ENCODE measurements around the gene RGS6. TPM values are rescaled to one million over a fixed set of nuclear protein-coding genes. Genes with fewer than 3 reads are reported as not detected.

The RGS6 gene
- total and polyA plus RNA-seq, 2 experiments from 2014 or later: not detected

- H2AFZ ChIP-seq: no peak overlapping the region
- no peak for DNase-seq
- no peaks in the 10 kb centered on the region for H3K9me2 ChIP-seq (ENCODE audit: insufficient read depth)
- no peaks in the 10 kb centered on the region for H3K79me2 ChIP-seq (ENCODE audit: insufficient read depth)
- H3K4me2 ChIP-seq (ENCODE audit: unreplicated experiment): no peak overlapping the region
- 65% methylated on average over 5 of the region's 5 CpGs for WGBS, 2 experiments (ENCODE audit: low coverage in 1 of 2, low lambda C conversion rate in 2 of 2, missing lambda C conversion rate in 2 of 2)
- no peak overlapping the region for H3K4me3 ChIP-seq
- in situ Hi-C loops (cut with MboI): no loop called here
- no peak overlapping the region for H3K27ac ChIP-seq
- TF ChIP-seq EZH2 (IDR thresholded peaks at IDR 0.05; ENCODE audit: insufficient read depth, poor library complexity, severe bottlenecking): no peak
- no peak for TF ChIP-seq EZH2phosphoT487 (IDR thresholded peaks at IDR 0.05; ENCODE audit: insufficient read depth, low read depth)
- no peak overlapping the region for H3K9ac ChIP-seq
- H3K9me3 ChIP-seq (ENCODE audit: low read depth): no peaks in the 10 kb centered on the region
- H3K4me1 ChIP-seq (ENCODE audit: insufficient read depth): peaks cover 7% of the 10 kb centered on the region
- H3F3A ChIP-seq (ENCODE audit: insufficient read depth): peaks cover 4% of the 10 kb centered on the region; the same call in 1 of the 2 replicates
- H4K20me1 ChIP-seq (ENCODE audit: insufficient read depth): no peaks in the 10 kb centered on the region
- no peaks in the 10 kb centered on the region for H3K27me3 ChIP-seq (replicated peaks; ENCODE audit: insufficient read depth)
- no peaks in the 10 kb centered on the region for H3K36me3 ChIP-seq (ENCODE audit: low read depth)
These were observed 621.4 kb downstream of the RGS6 start for GRCh38 chr14:72553656-72554055.

GRCh38 chr14:72554401-72554800 lies 622.2 kb downstream of the RGS6 start:
- Histone ChIP-seq H3K4me2 (ENCODE audit: unreplicated experiment) (no peak overlapping the region), H3K9ac (no peak overlapping the region), H3K27me3 (replicated peaks; ENCODE audit: insufficient read depth) (no peaks in the 10 kb centered on the region), H3K9me3 (ENCODE audit: low read depth) (no peaks in the 10 kb centered on the region), H3K9me2 (ENCODE audit: insufficient read depth) (no peaks in the 10 kb centered on the region), H3F3A (ENCODE audit: insufficient read depth) (peaks cover 8% of the 10 kb centered on the region; the same call in 1 of the 2 replicates), H3K79me2 (ENCODE audit: insufficient read depth) (no peaks in the 10 kb centered on the region), H2AFZ (no peak overlapping the region), H4K20me1 (ENCODE audit: insufficient read depth) (no peaks in the 10 kb centered on the region), H3K36me3 (ENCODE audit: low read depth) (no peaks in the 10 kb centered on the region), H3K4me1 (ENCODE audit: insufficient read depth) (peaks cover 14% of the 10 kb centered on the region), H3K4me3 (no peak overlapping the region), H3K27ac (no peak overlapping the region)
- in situ Hi-C loops (cut with MboI): no loop called here
- 81 to 85% methylated on average over 4 of the region's 4 CpGs for WGBS, 2 experiments (ENCODE audit: low coverage in 1 of 2, low lambda C conversion rate in 2 of 2, missing lambda C conversion rate in 2 of 2)
- TF ChIP-seq EZH2 (IDR thresholded peaks at IDR 0.05; ENCODE audit: insufficient read depth, poor library complexity, severe bottlenecking) (no peak), EZH2phosphoT487 (IDR thresholded peaks at IDR 0.05; ENCODE audit: insufficient read depth, low read depth) (no peak)
- DNase-seq: no peak

GRCh38 chr14:72554994-72555608 lies 622.9 kb downstream of the RGS6 start:
- Histone ChIP-seq H3K9me2 (ENCODE audit: insufficient read depth) (no peaks in the 10 kb centered on the region), H3K4me1 (ENCODE audit: insufficient read depth) (peaks cover 21% of the 10 kb centered on the region), H3K27ac (no peak overlapping the region), H2AFZ (no peak overlapping the region), H3K79me2 (ENCODE audit: insufficient read depth) (no peaks in the 10 kb centered on the region), H3K4me2 (ENCODE audit: unreplicated experiment) (no peak overlapping the region), H3K27me3 (replicated peaks; ENCODE audit: insufficient read depth) (no peaks in the 10 kb centered on the region), H3K9me3 (ENCODE audit: low read depth) (no peaks in the 10 kb centered on the region), H3F3A (ENCODE audit: insufficient read depth) (peaks cover 8% of the 10 kb centered on the region; the same call in 1 of the 2 replicates), H4K20me1 (ENCODE audit: insufficient read depth) (no peaks in the 10 kb centered on the region), H3K36me3 (ENCODE audit: low read depth) (no peaks in the 10 kb centered on the region), H3K4me3 (no peak overlapping the region), H3K9ac (no peak overlapping the region)
- DNase-seq: no peak
- in situ Hi-C loops (cut with MboI): no loop called here
- 57 to 67% methylated on average over 5 of the region's 5 CpGs for WGBS, 2 experiments (ENCODE audit: low coverage in 1 of 2, low lambda C conversion rate in 2 of 2, missing lambda C conversion rate in 2 of 2)
- no peak for TF ChIP-seq EZH2phosphoT487 (IDR thresholded peaks at IDR 0.05; ENCODE audit: insufficient read depth, low read depth)
- TF ChIP-seq EZH2 (IDR thresholded peaks at IDR 0.05; ENCODE audit: insufficient read depth, poor library complexity, severe bottlenecking): no peak

- H3K27ac ChIP-seq: no peak overlapping the region
- no peaks in the 10 kb centered on the region for H3K36me3 ChIP-seq (ENCODE audit: low read depth)
- H3K9me3 ChIP-seq (ENCODE audit: low read depth): no peaks in the 10 kb centered on the region
- no peak overlapping the region for H3K4me2 ChIP-seq (ENCODE audit: unreplicated experiment)
- H3K27me3 ChIP-seq (replicated peaks; ENCODE audit: insufficient read depth): no peaks in the 10 kb centered on the region
- no peaks in the 10 kb centered on the region for H3K79me2 ChIP-seq (ENCODE audit: insufficient read depth)
- H2AFZ ChIP-seq: no peak overlapping the region
- in situ Hi-C loops (cut with MboI): no loop called here
- peaks cover 8% of the 10 kb centered on the region; the same call in 1 of the 2 replicates for H3F3A ChIP-seq (ENCODE audit: insufficient read depth)
- no peak overlapping the region for H3K9ac ChIP-seq
- H3K4me3 ChIP-seq: no peak overlapping the region
- WGBS, 2 experiments (ENCODE audit: low coverage in 1 of 2, low lambda C conversion rate in 2 of 2, missing lambda C conversion rate in 2 of 2): 68 to 70% methylated on average over 7 of the region's 7 CpGs
- no peaks in the 10 kb centered on the region for H3K9me2 ChIP-seq (ENCODE audit: insufficient read depth)
- H3K4me1 ChIP-seq (ENCODE audit: insufficient read depth): peaks cover 26% of the 10 kb centered on the region
- TF ChIP-seq EZH2 (IDR thresholded peaks at IDR 0.05; ENCODE audit: insufficient read depth, poor library complexity, severe bottlenecking) (no peak), EZH2phosphoT487 (IDR thresholded peaks at IDR 0.05; ENCODE audit: insufficient read depth, low read depth) (no peak)
- DNase-seq: no peak
- no peaks in the 10 kb centered on the region for H4K20me1 ChIP-seq (ENCODE audit: insufficient read depth)
These were observed 623.4 kb downstream of the RGS6 start for GRCh38 chr14:72555609-72556000.
